Mucosa of stomach (tissue), 1 donor: ENCODE results near the gene NAPEPLD.
"Not testable (repeated sequence)": the region's sequence is repeated elsewhere in the genome, so short reads cannot be mapped to it uniquely, and the experiment has no call there.

Source experiments
- H3K27me3 ChIP-seq: one replicate; pipeline ENCODE4 v1.7.0; 2013; ENCODE audit warnings: mild to moderate bottlenecking, low read length; ENCODE audit not compliant: control insufficient read depth, insufficient read depth
- H3K36me3 ChIP-seq: one replicate; pipeline ENCODE4 v1.7.0; 2013; ENCODE audit warnings: low read length; ENCODE audit not compliant: control insufficient read depth, insufficient read depth
- H3K4me1 ChIP-seq: one replicate; pipeline ENCODE4 v1.7.0; 2013; ENCODE audit warnings: mild to moderate bottlenecking, low read length; ENCODE audit not compliant: control insufficient read depth, insufficient read depth
- H3K4me3 ChIP-seq: one replicate; pipeline ENCODE4 v1.7.0; 2013; ENCODE audit warnings: low read length
- H3K9ac ChIP-seq: one replicate; pipeline ENCODE4 v1.7.0; 2013; ENCODE audit warnings: mild to moderate bottlenecking, low read length, moderate library complexity
- H3K9me3 ChIP-seq: one replicate; pipeline ENCODE4 v1.7.0; 2013; ENCODE audit warnings: mild to moderate bottlenecking, low read length, moderate library complexity; ENCODE audit not compliant: control insufficient read depth
- donor health status: Pancreatic carcinoma.

Gene NAPEPLD

GRCh38 chr7:103093429-103093828 lies 55.5 kb downstream of the NAPEPLD start:
- Histone ChIP-seq H3K9ac (no peak overlapping the region), H3K4me1 (no peaks in the 10 kb centered on the region), H3K27me3 (no peaks in the 10 kb centered on the region), H3K4me3 (no peak overlapping the region), H3K9me3 (no peaks in the 10 kb centered on the region), H3K36me3 (no peaks in the 10 kb centered on the region)

GRCh38 chr7:103092321-103092720 lies 56.6 kb downstream of the NAPEPLD start:
- H3K4me1 ChIP-seq, H3K27me3 ChIP-seq, H3K9ac ChIP-seq, H3K36me3 ChIP-seq, H3K9me3 ChIP-seq, H3K4me3 ChIP-seq: not testable (repeated sequence)

- Histone ChIP-seq H3K4me3 (no peak overlapping the region), H3K27me3 (no peaks in the 10 kb centered on the region), H3K36me3 (no peaks in the 10 kb centered on the region), H3K4me1 (no peaks in the 10 kb centered on the region), H3K9ac (no peak overlapping the region), H3K9me3 (no peaks in the 10 kb centered on the region)
These were observed 65.7 kb downstream of the NAPEPLD start for GRCh38 chr7:103083210-103083609.

DNA sequence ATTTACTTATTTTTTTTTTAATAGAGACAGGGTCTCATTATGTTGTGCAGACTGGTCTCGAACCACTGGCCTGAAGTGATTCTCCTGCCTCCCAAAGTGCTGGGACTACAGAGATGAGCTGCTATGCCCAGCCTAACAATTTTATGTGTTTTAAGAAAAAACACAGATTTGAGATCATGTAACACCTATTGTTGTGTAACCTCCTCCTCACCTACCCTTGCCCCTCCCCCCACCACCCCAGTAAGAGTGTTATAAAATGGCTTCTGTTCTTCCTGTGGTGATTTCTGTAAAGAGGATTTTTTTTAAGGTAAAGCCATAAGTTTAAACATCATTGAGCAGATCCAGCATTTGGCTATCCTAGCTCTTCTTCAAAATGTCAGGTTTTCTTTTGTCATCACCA lies 66.4 kb downstream of the NAPEPLD start:
- Histone ChIP-seq H3K4me1 (no peaks in the 10 kb centered on the region), H3K4me3 (no peak overlapping the region), H3K36me3 (no peaks in the 10 kb centered on the region), H3K27me3 (no peaks in the 10 kb centered on the region), H3K9me3 (no peaks in the 10 kb centered on the region), H3K9ac (no peak overlapping the region)

DNA sequence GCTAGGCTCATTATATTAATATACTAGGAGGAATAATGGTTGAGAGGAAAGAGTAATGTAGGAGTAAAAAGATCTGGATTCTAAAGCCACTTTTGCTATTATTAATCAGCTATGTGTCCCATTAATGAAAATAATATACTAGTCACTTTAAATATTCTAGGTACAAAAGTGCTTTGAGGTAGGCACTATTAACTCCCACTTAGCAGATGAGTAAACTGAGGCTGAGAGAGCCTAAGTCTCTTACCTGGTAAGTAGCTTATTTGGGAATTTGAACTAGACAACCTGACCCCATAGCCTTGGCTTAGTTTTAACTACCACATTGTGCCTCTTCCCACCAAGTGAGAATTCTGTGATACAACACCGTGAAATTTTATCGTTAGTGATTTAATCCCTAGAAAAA lies 68.0 kb downstream of the NAPEPLD start:
- Histone ChIP-seq H3K9me3 (no peaks in the 10 kb centered on the region), H3K36me3 (no peaks in the 10 kb centered on the region), H3K9ac (no peak overlapping the region), H3K27me3 (no peaks in the 10 kb centered on the region), H3K4me3 (no peak overlapping the region), H3K4me1 (peaks cover 5% of the 10 kb centered on the region)

DNA sequence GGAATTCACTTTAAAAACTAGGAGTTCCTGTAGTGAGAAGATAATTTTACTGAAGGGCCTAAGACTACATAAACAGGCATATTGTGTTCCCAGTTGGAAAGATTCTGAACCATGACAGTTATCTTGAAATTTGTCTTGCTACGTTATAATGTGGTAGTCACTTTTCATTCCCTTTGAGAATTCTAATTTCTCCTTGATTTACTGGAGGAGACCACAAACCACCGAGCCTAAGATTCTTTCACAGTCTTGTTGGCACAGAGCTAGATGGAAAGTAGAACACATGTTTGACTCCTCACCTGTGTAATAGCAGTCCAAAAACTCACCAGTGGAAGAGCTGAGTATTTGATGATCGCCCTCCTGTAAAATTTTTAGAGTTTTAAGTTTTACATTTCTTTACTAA lies 69.1 kb downstream of the NAPEPLD start:
- Histone ChIP-seq H3K27me3 (no peaks in the 10 kb centered on the region), H3K9ac (no peak overlapping the region), H3K4me1 (peaks cover 5% of the 10 kb centered on the region), H3K4me3 (no peak overlapping the region), H3K9me3 (no peaks in the 10 kb centered on the region), H3K36me3 (no peaks in the 10 kb centered on the region)

- H3K4me3 ChIP-seq, H3K9ac ChIP-seq, H3K9me3 ChIP-seq, H3K36me3 ChIP-seq, H3K27me3 ChIP-seq: not testable (repeated sequence)
- peaks cover 12% of the 10 kb centered on the region for H3K4me1 ChIP-seq
These were observed 70.7 kb downstream of the NAPEPLD start for GRCh38 chr7:103078226-103078625.

GRCh38 chr7:103077318-103077717 lies 71.6 kb downstream of the NAPEPLD start:
- H3K4me1 ChIP-seq, result peaks cover 12% of the 10 kb centered on the region
- H3K36me3 ChIP-seq, result no peaks in the 10 kb centered on the region
- H3K27me3 ChIP-seq, result no peaks in the 10 kb centered on the region
- H3K9me3 ChIP-seq, result no peaks in the 10 kb centered on the region
- H3K4me3 ChIP-seq, result no peak overlapping the region
- H3K9ac ChIP-seq, result no peak overlapping the region

- no peaks in the 10 kb centered on the region for H3K27me3 ChIP-seq
These were observed 72.1 kb downstream of the NAPEPLD start for GRCh38 chr7:103076764-103077163.

DNA sequence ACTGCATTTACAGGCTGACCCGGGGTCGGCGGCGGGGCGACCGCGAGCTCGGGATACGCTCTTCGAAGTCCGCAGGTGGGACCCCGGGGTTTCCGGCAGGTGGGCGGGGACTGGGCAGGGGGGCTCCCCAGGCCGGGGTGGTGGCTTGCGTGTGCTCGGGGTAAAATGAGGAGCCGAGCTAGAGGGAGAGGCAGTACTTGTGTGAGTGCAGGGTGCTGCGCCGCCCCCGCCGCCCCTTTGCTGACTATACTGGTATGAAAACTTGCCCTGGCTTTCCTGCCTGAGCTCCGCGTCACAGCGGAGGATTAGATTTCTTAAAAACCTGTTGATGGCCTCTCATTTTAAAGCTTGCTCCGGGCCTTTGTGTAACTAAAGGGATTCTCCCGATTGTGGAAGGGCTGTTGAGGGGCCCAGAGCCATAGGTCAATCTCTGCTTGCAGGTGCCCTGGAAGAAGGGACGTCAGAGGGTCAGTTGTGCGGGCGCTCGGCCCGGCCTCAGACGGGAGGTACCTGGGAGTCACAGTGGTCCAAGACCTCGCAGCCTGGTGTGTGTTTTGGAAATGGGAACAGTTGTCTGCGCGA lies 73.5 kb downstream of the NAPEPLD start:
- H3K36me3 ChIP-seq, result no peaks in the 10 kb centered on the region
- H3K9ac ChIP-seq, result peak overlapping the region; percentile 78
- peak overlapping the region; percentile 68 for H3K4me3 ChIP-seq
- no peaks in the 10 kb centered on the region for H3K27me3 ChIP-seq
- no peaks in the 10 kb centered on the region for H3K9me3 ChIP-seq
- H3K4me1 ChIP-seq, result peaks cover 12% of the 10 kb centered on the region

More at GRCh38 chr7:103076764-103077163, 72.1 kb downstream of the NAPEPLD start:
- H3K4me1 ChIP-seq, result peaks cover 12% of the 10 kb centered on the region
- no peaks in the 10 kb centered on the region for H3K9me3 ChIP-seq
- H3K4me3 ChIP-seq, result no peak overlapping the region
- no peak overlapping the region for H3K9ac ChIP-seq
- no peaks in the 10 kb centered on the region for H3K36me3 ChIP-seq

DNA sequence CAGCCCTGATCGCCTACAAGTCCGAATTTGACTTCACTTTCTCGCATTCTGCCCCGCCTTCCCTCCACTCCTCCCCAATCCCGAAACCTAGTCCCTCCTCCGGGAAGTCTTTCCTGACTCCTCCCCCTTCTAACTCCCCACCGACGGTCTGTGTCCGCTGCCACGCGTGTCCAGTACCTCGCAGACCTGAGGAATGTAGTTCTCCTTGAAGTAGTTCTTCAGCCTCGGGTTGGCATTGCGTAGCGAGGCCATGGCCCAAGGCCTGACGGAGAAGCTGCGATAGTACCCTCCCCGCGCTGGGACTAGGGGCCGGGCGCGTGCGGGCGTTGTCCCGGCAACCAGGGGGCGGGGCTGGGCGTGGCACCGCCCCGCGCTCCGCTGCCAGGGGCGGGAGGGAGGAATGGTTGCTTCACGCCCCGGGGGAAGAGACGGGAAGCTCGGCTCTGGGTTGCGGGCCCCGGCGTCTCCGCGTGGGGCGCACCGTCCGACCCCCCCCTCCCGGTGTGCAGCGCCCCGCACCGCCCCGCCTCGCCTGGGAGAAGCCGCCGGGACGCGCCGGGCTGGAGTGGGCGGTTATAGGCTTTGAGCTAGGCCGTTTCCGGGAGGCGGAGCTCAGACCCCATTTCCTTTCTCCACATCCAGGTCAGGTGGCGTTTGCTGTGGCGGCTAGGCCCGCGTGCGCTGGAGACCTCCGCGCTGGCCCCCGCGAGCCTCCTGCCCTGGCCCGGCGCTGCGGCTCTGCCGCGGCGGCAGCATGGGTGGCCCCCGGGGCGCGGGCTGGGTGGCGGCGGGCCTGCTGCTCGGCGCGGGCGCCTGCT lies 74.2 kb downstream of the NAPEPLD start, which contains the start of the genes ARMC10 and FBXL13:
TSS of gene ARMC10 (plus strand) at position 622 of the 818 bp plus-strand sequence. CDS start at position 755, 133 bp downstream.
TSS of gene FBXL13 (minus strand) at position 278 of the 818 bp plus-strand sequence.
- Histone ChIP-seq H3K36me3 (no peaks in the 10 kb centered on the region), H3K9me3 (no peaks in the 10 kb centered on the region), H3K4me3 (peak within 1 kb of the TSS; percentile 98), H3K9ac (peak within 1 kb of the TSS; percentile 78), H3K27me3 (no peaks in the 10 kb centered on the region), H3K4me1 (peaks cover 12% of the 10 kb centered on the region)

GRCh38 chr7:103073989-103074518 lies 74.8 kb downstream of the NAPEPLD start:
- no peaks in the 10 kb centered on the region for H3K9me3 ChIP-seq
- peak overlapping the region; percentile 98 for H3K4me3 ChIP-seq
- H3K4me1 ChIP-seq, result peaks cover 12% of the 10 kb centered on the region
- peak overlapping the region; percentile 78 for H3K9ac ChIP-seq
- H3K36me3 ChIP-seq, result no peaks in the 10 kb centered on the region
- no peaks in the 10 kb centered on the region for H3K27me3 ChIP-seq
